HK-2 (cell line): ENCODE measurements around the gene RAB4B.
"Not testable (repeated sequence)": the region's sequence is repeated elsewhere in the genome, so short reads cannot be mapped to it uniquely, and the experiment has no call there.

Experiments used
- DNase-seq: peaks from one replicate; pipeline ENCODE4 v3.0.0-alpha.2; 2018; ENCODE audit not compliant: unreplicated experiment

Gene RAB4B

DNA sequence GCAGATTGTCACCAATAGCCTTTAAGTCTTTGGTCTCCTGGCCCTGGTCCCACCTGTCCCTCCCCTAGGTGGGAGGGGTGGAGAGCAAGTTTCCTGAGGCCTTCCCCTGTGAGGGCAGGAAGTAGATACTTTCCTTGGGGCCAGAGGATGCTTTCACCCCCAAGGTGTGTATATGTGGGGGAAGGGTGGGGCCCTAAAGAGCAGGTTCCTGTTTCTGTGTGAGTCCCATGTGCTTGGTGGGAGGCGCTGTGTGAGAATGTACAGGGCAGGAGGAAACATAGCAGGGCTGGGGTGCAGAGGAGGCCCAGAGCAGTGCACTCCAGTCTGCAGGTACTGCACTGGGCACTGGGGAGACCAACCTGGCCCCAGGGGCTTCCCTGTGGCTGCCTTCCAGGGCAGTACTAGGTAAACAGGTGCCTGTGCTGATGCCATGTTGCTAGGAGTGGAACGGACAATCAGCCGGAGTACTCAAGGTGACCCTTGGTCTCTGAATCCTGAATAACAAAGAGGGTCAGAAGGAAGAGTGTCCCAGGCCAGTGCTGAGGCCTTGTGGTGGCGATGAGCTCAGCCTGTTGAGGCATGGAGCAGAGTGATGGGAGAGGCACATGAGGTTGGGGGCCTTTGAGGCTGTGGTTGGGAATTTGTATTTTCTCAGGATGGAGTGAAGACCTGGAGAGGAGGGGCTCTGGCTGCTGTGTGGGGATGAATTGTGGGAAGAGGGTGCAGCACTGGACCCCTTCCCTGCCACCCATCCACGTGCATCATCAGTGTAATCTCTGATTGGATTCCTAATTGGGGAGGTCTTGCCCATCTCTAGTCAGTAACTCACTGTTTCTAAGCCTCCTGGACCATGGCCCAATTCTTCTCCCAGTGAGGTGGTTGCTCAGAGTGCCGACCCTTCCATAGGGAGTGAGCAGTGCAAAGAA is 26.1 kb downstream of the RAB4B start:
- DNase-seq: no peak

DNA sequence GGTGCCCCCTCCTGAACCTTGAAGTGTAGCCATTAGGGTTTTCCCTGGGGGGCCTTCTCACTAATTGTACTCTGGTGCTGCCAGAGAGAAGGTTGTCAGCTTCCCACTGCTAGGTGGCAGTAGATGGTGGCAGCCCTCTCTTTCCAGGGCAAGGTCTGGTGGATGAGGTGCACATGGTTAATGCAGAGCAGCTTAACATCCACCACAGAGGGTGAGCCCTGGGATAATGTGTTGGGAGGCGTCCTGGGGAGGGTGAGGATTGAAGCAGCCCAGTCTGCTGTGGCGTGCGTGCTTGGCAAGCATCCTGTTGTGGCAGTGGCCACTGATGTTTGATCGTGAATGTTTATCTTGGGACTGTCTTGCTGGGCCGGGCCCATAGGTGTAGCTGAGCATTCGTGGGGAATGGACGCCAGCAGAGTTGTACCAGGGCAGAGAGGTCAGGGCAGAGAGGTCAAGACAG is 26.8 kb downstream of the RAB4B start:
- no peak for DNase-seq

DNA sequence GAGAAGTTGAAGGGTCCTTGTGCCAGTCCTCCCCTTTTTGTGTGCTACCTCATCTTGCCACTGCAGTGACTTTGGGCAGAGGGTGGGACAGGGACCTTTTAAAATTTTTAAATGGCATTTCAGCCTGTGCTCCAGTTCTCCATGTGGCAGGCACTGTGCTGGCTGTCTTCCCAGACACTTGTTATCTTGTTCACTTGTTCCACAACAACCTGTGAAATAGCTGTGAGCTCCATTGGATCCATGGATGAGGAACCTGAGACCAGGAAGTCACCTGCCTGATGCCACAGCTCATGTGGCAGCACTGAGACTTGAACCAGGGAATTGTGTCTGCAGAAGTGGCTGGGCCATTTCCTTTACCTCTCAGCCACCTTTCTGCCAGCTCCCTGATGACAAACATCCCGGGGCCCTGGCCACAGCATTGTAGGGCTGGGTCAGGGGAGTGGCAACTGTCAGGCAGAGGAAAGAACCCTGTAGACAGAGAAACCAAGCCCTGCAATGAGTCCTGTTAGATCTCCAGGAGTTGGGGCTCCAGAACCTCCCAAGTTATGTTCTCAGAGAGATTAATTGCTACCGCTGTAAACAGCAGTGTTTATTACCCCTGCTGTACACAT is 27.3 kb downstream of the RAB4B start:
- no peak for DNase-seq

DNA sequence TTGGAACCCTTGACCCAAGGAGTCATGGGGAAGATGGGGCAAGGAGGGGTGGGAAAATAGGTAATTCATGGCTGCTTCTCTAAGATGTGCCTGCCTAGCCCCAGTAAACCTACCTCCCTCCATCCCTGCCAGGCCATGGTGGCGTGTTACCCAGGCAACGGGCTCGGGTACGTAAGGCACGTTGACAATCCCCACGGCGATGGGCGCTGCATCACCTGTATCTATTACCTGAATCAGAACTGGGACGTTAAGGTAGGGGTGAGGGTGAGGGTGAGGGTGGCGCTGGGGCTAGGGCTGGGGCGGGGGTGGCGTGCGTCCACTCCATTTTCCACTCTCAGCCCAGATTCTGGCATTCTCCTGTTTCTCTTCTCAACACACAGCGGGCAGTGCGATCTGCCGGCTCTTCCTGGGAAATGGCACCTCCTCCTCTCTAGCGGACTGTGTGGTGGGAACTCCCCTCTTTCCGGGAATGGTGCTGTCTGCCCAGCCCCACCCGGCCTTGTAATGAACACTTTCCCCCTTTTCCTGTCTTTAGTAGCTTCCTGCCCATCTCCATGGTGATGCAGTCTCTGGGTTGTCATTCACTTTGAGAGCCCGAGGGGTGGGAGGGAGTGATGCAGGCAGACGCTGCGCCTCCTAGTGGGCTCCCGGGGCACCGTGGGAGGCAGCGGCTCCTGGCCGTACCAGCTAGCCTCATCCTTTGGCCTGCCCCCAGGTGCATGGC is 28.5 kb downstream of the RAB4B start:
- no peak for DNase-seq

DNA sequence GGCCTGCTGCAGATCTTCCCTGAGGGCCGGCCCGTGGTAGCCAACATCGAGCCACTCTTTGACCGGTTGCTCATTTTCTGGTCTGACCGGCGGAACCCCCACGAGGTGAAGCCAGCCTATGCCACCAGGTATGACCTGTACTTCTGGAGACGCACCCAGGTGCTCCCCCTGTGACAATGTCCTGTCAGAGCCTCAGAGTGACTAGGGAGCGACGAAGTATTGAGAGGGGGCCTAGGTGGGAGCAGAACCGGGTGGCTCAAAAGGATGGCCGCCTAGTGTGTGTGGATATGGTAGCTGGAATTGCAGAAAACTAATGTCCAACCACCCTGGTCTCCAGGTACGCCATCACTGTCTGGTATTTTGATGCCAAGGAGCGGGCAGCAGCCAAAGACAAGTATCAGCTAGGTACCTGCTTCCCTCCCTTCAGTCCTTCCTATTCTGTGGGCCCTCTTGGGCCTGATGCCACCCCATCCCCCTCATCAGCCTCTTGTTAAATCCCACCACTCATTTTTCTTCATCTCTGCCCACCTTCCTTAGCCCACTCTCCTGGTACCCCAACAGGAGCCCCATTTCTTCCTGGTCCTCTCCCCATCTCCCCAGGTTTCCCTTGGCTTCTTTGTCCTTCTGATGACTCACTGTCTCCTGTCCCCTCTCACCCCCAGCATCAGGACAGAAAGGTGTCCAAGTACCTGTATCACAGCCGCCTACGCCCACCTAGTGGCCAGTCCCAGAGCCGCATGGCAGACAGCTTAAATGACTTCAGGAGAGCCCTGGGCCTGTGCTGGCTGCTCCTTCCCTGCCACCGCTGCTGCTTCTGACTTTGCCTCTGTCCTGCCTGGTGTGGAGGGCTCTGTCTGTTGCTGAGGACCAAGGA is 29.3 kb downstream of the RAB4B start:
- DNase-seq: no peak

DNA sequence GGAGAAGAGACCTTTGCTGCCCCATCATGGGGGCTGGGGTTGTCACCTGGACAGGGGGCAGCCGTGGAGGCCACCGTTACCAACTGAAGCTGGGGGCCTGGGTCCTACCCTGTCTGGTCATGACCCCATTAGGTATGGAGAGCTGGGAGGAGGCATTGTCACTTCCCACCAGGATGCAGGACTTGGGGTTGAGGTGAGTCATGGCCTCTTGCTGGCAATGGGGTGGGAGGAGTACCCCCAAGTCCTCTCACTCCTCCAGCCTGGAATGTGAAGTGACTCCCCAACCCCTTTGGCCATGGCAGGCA is 29.9 kb downstream of the RAB4B start:
- no peak for DNase-seq

DNA sequence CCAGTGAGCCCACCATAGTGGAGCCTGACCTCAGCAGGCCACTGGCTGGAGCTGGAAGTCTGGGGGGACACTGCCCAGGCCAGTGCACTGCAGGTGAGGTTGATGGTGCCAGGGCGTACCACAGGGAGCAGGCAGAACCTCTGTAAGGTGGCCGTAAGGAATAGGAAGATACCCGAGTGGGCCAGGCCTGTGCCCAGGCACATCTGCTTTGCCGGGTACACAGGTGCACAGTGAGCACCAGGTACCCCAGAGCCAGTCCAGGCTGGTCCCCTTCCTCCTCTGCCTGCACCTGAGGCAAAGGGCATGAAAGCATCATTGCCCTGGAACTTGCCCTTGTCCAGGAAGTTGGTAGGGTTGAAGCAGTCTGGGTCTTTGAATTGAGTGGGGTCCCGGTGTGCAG is 30.4 kb downstream of the RAB4B start:
- no peak for DNase-seq

DNA sequence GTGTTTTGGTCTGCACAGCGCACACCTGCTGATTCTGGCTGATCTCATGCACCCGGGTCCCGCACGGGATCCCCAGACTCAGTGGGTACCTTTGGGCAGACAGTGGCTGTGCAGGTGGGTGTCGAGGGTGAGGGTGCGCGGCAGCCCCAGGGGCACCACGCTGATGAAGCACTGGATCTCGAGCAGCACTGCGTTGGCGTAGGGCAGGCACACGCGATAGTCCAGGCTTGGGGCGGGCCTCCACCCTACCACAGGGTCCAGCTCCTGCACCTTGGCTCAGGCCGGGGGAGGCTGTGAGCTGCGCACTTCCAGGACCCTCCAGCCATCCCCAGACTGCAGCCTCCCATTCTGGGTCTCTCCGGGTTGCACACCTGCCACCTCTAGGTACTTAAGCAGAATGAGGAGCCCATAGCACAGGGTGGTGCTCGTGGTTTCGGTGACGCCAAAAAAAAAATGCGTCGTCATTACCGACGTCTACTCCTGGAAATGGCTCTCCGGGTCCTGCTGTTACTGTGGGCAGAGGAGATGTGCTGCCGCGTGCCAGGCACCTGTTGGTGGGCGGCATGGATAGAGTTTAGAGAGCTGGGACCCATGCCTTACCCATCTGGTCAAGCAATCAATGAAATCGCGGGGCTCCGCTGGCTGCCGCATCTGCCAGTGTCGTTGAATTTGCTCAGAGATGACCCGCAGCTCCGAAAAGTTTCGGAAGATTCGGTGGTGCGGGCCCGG is 31.5 kb downstream of the RAB4B start:
- no peak for DNase-seq

DNA sequence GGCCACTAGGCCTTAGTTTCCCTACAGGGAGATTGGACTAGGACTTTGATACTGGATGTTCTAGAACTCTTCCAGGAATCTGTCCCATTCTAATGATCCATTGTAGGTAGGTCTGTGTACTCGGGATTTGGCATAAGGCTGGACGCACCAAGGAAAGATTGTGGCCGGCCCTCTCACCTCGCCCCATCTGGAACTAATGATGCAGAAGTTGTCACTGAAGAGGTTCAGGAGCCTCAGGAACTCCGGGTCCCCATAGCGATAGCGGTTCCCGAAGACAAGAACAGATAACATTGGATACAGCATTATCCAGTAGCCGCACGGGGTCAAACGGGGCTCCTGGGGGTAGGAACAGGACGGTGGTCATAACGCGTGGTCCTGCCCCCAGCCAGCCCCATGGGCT is 32.1 kb downstream of the RAB4B start:
- DNase-seq: no peak

DNA sequence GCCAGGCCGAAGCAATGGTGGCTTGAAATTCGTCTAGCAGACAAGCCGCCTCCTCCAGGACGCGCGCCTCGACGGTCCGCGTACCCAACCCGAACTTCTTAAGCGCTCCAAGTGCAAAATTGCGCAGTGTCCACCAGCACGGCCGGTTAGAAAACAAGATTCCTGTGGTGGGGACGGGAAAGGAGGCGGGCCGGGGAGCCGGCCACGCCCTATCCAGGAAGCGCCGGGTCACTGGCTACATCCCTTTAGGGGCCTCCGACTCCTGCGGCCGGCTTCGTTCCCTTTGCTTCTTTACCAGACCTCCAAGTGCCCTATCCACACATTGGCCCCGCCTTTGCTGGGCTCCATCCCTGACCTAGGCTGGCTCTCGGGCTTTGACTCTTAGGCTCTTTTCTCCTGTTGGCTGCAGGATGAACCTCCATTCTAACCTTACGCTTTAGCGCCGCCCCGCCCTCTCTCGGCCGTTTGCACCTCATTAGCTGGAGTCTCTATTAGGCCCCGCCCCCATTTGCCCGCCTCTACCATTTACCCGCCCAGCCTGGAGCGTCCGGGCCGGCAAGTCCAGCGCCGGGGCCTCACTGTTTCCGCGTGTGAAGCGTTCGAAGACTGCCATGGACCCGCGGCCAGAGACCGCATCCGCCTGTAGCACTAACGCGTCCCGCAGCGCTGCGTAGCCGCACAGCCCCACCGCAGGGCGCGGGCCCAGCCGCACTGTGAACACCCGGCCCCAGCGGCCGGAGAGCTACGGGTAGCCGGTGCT is 32.8 kb downstream of the RAB4B start:
- DNase-seq: peak; percentile 90

DNA sequence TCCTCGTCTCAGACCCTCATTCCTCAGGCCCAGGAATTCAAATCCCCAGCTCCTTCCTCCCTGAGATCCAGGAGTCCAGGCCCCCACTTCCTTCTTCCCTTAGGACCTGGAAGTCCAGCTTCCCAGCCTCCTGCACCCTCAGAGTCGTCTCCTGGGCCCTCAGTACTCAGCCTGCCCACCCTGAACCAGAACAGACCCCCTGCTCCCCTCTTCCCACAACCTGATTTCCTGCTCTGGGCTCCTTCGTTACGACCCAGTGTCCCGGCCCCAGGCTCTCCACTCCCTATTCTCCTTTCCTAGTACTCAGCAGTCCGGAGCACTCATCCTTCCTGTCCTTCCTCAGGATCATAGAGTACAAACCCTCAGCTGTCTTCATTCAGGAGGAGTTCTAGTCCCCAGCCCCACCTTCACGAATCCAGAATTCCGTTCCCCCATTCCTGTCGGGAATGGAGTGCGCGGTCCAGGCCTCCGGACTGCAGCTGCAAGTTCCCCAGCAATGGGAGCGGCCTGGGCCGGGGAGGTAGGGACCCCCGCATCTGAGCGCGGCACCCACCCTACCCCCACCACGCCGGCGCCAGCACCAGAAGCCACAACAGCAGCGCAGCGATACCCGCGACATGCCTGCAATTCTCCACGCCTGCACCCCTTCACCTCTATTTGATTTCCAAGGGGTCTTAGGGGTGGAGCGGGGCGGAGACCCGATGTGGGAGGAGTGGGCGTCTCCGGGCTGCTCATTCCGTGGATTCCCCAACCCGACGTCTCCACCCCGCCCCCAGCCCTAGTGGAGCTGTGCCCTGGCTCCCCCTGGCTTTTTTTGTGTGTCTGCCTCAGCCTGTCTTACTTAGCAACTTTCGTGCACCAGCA is 33.7 kb downstream of the RAB4B start:
- DNase-seq: no peak

DNA sequence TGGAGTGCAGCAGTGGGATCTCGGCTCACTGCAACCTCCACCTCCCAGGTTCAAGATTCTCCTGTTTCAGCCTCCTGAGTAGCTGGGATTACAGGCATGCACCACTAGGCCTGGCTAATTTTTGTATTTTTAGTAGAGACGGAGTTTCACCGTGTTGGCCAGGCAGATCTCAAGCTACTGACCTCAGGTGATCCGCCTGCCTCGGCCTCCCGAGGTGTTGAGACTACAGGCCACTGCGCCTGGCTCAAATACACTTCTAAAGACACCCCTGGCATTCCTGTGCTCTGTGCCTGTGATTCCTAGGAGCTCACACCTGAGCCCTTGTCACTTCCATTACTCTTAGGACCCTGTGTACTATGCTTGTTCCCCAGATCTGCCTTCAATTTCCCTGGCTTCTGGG is 34.5 kb downstream of the RAB4B start:
- DNase-seq: not testable (repeated sequence)

DNA sequence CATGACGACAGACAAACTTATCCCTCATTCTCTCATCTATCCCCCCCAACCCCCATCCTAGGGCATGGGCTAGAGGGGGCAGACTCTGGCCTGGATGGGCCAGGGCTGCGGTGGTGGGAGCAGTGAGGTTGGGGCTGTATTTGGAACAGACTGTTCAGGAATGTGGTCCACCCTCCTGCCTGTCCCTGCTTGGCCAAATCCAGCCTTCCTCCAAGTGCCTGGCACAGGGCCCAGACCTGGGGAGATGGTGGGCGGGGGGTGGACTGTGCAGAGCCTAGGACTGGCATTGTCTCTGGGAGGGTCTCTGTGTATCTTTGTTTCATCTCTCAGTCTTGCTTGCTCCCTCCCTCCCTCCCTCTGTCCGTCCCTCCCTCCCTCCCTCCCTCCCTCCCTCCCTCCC is 35.1 kb downstream of the RAB4B start:
- no peak for DNase-seq

DNA sequence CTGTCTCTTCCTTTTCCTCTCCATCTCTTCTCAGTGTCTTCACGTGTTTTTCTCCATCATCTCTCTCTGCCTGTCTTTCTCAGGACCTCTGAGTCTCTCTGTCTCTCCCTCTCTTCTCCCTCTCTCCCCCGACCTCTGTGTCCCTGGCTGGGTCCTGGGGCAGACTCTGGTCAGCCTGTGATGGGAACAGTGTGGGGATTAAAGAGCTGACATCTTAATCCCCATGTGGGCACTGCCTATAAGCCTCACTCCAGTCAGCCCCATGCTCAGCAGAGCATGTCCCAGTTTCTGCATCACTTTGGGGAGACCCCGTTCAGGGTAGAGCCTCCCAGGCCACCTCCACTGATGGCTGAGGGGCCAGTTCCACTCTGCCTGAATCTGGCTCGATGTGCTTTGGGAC is 37.2 kb downstream of the RAB4B start:
- DNase-seq: no peak

DNA sequence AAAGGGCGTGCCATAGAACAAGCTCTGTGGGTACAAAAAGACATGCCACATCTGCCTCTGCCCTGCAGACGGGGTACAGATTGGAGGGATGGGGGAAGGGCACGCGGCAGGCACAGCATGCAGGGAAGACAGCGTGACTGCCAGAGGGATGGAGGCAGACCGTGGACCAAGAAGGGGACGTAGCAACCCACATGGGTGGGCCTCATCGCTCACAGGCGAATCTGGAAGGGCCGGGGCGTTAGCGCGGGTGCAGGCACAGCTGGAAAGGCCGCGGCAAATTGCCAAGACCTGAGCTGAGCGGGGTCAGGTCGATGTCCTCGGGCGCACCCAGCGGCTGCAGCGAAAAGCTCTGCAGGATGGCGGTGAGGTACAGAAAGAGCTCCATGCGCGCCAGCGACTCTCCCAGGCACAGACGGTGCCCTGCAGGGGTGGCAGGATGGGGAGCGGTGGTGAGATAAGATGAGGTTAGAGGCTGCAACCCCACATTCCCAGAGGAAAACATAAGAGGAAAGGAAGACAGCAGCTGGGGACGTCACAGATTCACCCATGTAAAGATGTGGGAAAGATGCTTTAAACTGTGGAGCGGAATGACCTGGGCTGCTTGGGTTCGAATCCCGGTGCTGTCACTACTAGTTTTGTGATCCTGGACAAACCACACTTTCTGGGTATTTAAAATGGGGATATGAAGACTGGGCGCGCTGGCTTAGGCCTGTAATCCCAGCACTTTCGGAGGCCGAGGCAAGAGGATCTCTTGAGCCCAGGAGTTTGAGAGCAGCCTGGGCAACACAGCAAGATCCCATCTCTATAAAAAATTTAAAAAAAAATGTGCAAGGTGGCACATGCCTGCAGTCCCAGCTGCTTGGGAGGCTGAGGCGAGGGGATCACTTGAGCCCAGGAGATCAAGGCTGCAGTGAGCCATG is 40.7 kb downstream of the RAB4B start:
- DNase-seq: not testable (repeated sequence)

DNA sequence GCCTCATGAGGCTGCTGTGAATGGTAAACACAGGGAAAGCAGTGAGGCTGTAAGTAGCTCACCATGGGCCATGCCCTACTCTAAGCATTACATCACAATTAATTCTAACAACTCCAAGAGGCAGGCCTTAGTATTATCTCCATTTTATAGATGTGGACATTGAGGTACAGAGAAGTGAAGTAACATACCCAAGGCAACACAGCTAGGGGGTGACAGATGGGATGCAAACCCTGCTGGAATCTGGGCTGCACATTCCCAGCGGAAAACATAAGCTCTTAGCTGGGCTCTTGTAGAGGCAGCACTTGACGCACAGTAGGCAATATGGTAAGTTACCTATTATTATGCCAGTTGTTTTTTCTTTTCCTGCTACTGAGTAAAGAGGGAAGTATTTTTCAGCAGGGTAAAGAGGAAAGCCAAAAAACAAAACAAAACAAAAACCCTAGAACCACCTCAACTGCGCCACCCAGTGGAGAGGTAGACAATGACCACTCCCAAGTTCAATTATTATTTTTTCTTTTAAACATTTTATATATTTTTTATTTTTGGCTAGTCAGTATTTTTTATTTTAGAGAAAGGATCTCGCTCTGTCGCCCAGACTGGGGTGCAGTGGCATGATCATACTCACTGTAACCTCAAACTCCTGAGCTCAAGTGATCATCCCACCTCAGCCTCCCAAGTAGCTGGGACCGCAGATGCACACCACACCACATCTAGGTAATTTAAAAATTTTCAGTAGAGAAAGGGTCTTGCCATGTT is 41.6 kb downstream of the RAB4B start:
- not testable (repeated sequence) for DNase-seq

DNA sequence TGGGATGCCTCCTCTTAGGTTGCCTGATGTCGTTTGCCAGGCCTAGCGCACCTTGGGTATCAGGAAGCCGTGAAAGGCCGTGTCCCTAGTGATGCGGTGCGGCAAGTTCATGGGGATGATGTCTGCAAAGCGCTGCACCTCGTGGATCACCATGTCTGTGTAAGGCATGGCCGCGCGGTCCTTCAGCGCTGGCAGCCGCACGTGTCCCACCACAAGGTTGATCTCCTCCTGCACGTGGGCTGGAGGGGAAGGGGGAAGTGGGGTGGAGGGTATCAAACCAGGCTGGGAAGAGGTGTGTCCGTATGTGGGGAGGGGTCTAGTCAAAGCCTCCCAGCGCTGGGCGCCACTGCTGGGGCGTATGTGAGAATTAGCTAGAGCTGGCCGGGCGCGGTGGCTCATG is 44.1 kb downstream of the RAB4B start:
- DNase-seq: no peak
